Measurements from ENCODE around the gene CRMP1. TPM values are rescaled to one million over a fixed set of nuclear protein-coding genes. Genes with fewer than 3 reads are reported as not detected.

Gene CRMP1
- total and polyA plus RNA-seq, 9 of the 15 experiments (the other 6 are each of a cell fraction or from before 2014, with no cell fraction given): 0.03 to 0.04 TPM; not detected in 7

DNA sequence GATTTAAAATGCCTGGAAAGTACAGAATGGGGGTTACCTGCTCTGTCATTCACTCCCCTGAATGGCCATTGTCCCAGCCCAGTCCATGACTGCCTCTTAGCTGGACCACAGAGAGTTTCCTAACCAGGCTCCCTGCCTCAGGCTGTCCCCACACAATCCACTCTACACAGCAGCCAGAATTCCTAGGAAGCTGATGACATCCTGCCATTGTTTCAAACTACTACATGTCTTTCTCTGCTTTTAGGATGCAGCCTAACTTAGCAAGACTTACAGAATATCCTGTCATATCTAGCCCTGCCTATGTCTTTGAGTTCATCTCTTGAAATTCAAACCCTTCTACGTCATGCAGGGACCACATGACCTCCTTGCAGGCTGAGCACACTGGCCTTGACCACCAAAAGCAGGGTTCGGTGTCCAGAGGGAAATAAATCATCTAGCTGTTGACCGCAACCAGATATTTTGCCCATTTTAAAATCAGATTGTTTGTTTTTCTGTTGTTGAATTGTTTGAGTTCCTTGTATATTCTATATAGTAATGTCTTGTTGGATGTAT, 16.1 kb upstream of the CRMP1 start:
- in situ Hi-C loops (cut with MboI): no loop called here
- POLR2A ChIA-PET: no interaction called here

More for the DNA sequence above, 16.1 kb upstream of the CRMP1 start:
- no peak for FAIRE-seq
- ATAC-seq: no peak
- peaks cover 0 to 5% of the 10 kb centered on the region in 2 experiments; a peak in 1 of 5 replicates for H3K27me3 ChIP-seq (ENCODE audit: control insufficient read depth in 2 of 2, insufficient read depth in 2 of 2, low read length in 2 of 2)
- BruUV-seq (replicated peaks): no TSS peak
- no peak overlapping the region for H3K27ac ChIP-seq (ENCODE audit: extremely low read depth, low read depth, low read length)
- WGBS (ENCODE audit: insufficient coverage, low coverage, missing lambda C conversion rate): 0% methylated on average over 3 of the region's 3 CpGs
- intact Hi-C loops (cut with micrococcal nuclease): no loop called here
- CTCF ChIA-PET (ENCODE audit: low intra/inter-chr PET ratio): no interaction called here
- no peaks in the 10 kb centered on the region; a peak in 2 of 5 replicates for H3K4me1 ChIP-seq (replicated peaks in 1 of 2; ENCODE audit: control insufficient read depth in 2 of 2, insufficient read depth in 2 of 2, low read length in 2 of 2)
- no peaks in the 10 kb centered on the region for H3K9me1 ChIP-seq (ENCODE audit: control insufficient read depth, insufficient read depth, low read length)
- H3K4me2 ChIP-seq (ENCODE audit: insufficient read depth, low read length): no peak overlapping the region
- no peaks in the 10 kb centered on the region for H3K36me3 ChIP-seq (ENCODE audit: control insufficient read depth, insufficient read depth, low read length)
- H3K9ac ChIP-seq (ENCODE audit: insufficient read depth in 1 of 2, low read depth in 2 of 2, low read length in 2 of 2): no peak overlapping the region
- no peak overlapping the region for H2AFZ ChIP-seq (ENCODE audit: low read depth, low read length)
- H3K4me3 ChIP-seq: no peak overlapping the region
- no peak for DNase-seq (ENCODE audit: extremely low read depth in 1 of 4, low spot score in 3 of 4)
- no peaks in the 10 kb centered on the region for H3K9me3 ChIP-seq (replicated peaks; ENCODE audit: control insufficient read depth, insufficient read depth, low read depth, low read length)
- no peaks in the 10 kb centered on the region for H3K79me2 ChIP-seq (ENCODE audit: control insufficient read depth, insufficient read depth, low read length)
- H4K20me1 ChIP-seq (replicated peaks; ENCODE audit: control insufficient read depth, insufficient read depth, low read length): no peaks in the 10 kb centered on the region
- TF ChIP-seq FIP1L1 (IDR thresholded peaks at IDR 0.05; ENCODE audit: low read depth, low read length, poor library complexity, severe bottlenecking) (no peak), DNMT1 (IDR thresholded peaks at IDR 0.05) (no peak), TAF15 (IDR thresholded peaks at IDR 0.05; ENCODE audit: low read depth, low read length) (no peak), TAF9B (IDR thresholded peaks at IDR 0.05; ENCODE audit: partially characterized antibody) (no peak), ZNF583 (CRISPR knock-in tag; IDR thresholded peaks at IDR 0.05) (no peak), ZNF586 (CRISPR knock-in tag; conservative IDR thresholded peaks at IDR 0.05) (no peak), HCFC1 (IDR thresholded peaks at IDR 0.05; ENCODE audit: low read depth, low read length) (no peak), RHOXF2B (CRISPR knock-in tag; conservative IDR thresholded peaks at IDR 0.05) (no peak)
- TF ChIP-seq, protein P1, sequence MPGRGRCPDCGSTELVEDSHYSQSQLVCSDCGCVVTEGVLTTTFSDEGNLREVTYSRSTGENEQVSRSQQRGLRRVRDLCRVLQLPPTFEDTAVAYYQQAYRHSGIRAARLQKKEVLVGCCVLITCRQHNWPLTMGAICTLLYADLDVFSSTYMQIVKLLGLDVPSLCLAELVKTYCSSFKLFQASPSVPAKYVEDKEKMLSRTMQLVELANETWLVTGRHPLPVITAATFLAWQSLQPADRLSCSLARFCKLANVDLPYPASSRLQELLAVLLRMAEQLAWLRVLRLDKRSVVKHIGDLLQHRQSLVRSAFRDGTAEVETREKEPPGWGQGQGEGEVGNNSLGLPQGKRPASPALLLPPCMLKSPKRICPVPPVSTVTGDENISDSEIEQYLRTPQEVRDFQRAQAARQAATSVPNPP (IDR thresholded peaks at IDR 0.05; ENCODE audit: borderline replicate concordance, insufficient read depth, insufficient read length): no peak
- TF ChIP-seq, protein P2, sequence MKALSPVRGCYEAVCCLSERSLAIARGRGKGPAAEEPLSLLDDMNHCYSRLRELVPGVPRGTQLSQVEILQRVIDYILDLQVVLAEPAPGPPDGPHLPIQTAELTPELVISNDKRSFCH (CRISPR knock-in tag; IDR thresholded peaks at IDR 0.05): no peak
- TF ChIP-seq, protein P2 (tag; IDR thresholded peaks at IDR 0.05): no peak
- TF ChIP-seq, protein P3, sequence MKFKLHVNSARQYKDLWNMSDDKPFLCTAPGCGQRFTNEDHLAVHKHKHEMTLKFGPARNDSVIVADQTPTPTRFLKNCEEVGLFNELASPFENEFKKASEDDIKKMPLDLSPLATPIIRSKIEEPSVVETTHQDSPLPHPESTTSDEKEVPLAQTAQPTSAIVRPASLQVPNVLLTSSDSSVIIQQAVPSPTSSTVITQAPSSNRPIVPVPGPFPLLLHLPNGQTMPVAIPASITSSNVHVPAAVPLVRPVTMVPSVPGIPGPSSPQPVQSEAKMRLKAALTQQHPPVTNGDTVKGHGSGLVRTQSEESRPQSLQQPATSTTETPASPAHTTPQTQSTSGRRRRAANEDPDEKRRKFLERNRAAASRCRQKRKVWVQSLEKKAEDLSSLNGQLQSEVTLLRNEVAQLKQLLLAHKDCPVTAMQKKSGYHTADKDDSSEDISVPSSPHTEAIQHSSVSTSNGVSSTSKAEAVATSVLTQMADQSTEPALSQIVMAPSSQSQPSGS (CRISPR knock-in tag; IDR thresholded peaks at IDR 0.05): no peak
- TF ChIP-seq, protein P4, sequence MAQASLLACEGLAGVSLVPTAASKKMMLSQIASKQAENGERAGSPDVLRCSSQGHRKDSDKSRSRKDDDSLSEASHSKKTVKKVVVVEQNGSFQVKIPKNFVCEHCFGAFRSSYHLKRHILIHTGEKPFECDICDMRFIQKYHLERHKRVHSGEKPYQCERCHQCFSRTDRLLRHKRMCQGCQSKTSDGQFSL (CRISPR knock-in tag; IDR thresholded peaks at IDR 0.05): no peak
- TF ChIP-seq, protein P4 (tag; IDR thresholded peaks at IDR 0.05): no peak
